IPS-20b (cell line): ENCODE data around the gene GDPGP1.
"Not testable (repeated sequence)": the region's sequence is repeated elsewhere in the genome, so short reads cannot be mapped to it uniquely, and the experiment has no call there.

Source experiments
- H3K27ac ChIP-seq: one replicate; pipeline ENCODE4 v1.5.1; 2013; ENCODE audit warnings: low read length
- H3K27me3 ChIP-seq: 2 replicates; pipeline ENCODE4 v1.6.1; 2013; ENCODE audit warnings: mild to moderate bottlenecking, low read length, inconsistent platforms; ENCODE audit not compliant: insufficient read depth
- H3K36me3 ChIP-seq: 2 replicates; pipeline ENCODE4 v1.6.1; 2013; ENCODE audit warnings: low read depth, mild to moderate bottlenecking, inconsistent platforms, low read length, moderate library complexity; ENCODE audit not compliant: insufficient read depth
- H3K4me1 ChIP-seq: 2 replicates; pipeline ENCODE4 v1.6.1; 2013; ENCODE audit warnings: mild to moderate bottlenecking, control low read depth, inconsistent platforms, low read length, moderate library complexity; ENCODE audit not compliant: insufficient read depth
- H3K4me3 ChIP-seq: 2 replicates; pipeline ENCODE4 v1.5.1; 2013; ENCODE audit warnings: mild to moderate bottlenecking, low read length, inconsistent platforms
- H3K9ac ChIP-seq: 2 replicates; pipeline ENCODE4 v1.6.1; 2013; ENCODE audit warnings: low read depth, mild to moderate bottlenecking, inconsistent platforms, low read length, moderate library complexity
- H3K9me3 ChIP-seq: 2 replicates; pipeline ENCODE4 v1.6.1; 2013; ENCODE audit warnings: mild to moderate bottlenecking, low read depth, low read length, inconsistent platforms; ENCODE audit not compliant: insufficient read depth

GDPGP1 gene

DNA sequence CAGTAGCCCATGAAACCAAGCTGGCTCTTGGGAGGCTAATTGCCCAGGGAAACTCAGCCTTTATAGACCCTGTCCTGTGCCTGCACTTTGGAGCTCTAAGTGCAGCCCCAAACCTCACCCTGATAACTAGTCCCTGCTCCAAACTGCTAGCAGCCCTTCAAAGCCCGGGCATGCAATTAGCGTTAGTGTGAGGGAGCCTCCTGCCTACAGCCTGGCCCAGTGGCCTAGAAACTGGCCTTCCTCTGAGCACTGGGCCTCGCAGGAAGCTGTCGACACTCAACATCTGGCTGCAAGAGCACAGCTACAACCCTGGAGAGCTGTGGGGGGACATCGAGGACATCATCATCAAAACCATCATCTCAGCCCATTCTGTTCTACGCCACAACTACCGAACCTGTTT is 23.8 kb downstream of the GDPGP1 start:
- Histone ChIP-seq H3K4me3 (no peak overlapping the region), H3K27me3 (no peaks in the 10 kb centered on the region), H3K9me3 (no peaks in the 10 kb centered on the region), H3K27ac (no peak overlapping the region), H3K9ac (no peak overlapping the region), H3K36me3 (no peaks in the 10 kb centered on the region), H3K4me1 (no peaks in the 10 kb centered on the region; the same call in 1 of the 2 replicates)

DNA sequence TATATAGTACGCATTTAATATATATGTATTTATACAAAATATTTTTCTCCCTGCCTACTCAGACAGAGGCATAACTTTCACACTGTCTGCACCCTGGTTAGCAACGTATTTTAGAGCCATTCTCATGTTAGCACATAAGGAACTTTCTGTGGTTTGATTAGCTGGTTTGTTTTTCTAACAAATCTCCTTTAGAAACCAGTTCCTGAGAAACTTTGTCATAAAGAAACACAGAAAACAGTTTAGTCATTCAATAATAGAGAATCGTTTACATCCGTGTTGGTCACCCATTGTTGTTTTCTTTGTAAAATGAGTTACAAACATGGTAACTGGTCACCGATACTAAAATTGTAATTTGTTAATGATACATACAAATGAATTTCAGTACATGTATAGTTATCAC is 25.5 kb downstream of the GDPGP1 start:
- no peaks in the 10 kb centered on the region for H3K36me3 ChIP-seq

DNA sequence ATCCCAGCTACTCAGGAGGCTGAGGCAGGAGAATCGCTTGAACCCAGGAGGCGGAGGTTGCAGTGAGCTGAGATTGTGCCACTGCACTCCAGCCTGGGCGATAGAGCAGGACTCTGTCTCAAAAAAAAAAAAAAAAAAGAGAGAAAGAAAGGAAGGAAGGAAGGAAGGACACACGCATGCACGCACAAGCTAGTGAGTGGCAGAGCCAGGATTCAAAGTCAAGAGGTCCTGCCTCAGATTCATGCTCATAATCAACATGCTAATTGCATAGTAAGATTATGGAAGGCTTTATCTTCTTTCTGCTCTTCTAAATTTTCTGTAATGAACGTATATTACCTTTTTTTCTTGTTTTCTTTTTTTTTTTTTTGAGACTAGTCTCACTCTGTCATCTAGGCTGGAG is 26.7 kb downstream of the GDPGP1 start:
- H3K9me3 ChIP-seq, H3K4me1 ChIP-seq, H3K9ac ChIP-seq, H3K36me3 ChIP-seq, H3K27me3 ChIP-seq, H3K4me3 ChIP-seq, H3K27ac ChIP-seq: not testable (repeated sequence)

More for the DNA sequence above, 25.5 kb downstream of the GDPGP1 start:
- Histone ChIP-seq H3K9ac (no peak overlapping the region), H3K4me1 (peaks cover 2% of the 10 kb centered on the region), H3K4me3 (no peak overlapping the region), H3K9me3 (no peaks in the 10 kb centered on the region), H3K27me3 (no peaks in the 10 kb centered on the region), H3K27ac (no peak overlapping the region)

DNA sequence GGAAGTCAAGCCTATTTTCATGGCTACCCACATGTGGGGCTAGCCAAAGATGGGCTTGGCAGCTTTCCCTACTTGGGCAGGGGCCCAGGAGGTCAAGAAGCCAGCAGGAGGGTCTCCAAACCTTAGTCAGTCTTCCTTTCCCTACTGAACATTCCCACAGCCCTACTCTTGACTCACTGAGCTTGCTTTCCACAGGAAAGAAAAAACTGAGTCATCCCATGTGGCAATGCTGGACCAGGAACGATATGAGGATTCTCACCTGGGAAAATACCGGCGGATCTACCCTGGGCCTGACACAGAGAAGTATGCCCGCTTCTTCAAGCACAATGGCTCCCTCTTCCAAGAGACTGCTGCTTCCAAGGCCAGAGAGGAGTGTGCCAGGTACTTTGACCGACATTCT is 27.8 kb downstream of the GDPGP1 start:
- Histone ChIP-seq H3K36me3 (0 out of 2 replicates have a peak, but pooled peaks cover 2% of the 10 kb centered on the region), H3K9ac (no peak overlapping the region), H3K27me3 (no peaks in the 10 kb centered on the region), H3K4me3 (no peak overlapping the region), H3K27ac (no peak overlapping the region), H3K4me1 (peaks cover 7% of the 10 kb centered on the region), H3K9me3 (no peaks in the 10 kb centered on the region)

DNA sequence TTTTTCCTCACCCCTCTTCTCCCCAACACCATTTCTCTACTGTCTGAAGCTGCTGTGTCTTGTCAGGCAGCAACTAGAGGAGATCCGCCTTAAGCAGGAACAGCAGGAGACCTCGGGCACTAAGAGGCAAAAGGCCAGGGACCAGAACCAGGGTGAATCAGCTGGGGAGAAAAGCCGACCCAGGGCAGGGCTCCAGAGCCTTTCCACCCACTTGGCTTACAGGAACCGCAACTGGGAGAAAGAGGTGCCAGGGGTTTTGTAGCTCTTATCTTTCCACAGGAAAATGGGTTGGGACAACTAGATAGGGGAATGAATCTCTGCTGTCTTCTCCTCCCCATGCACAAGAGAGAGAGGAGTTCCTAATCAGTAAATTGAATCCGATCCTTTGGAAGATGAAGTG is 28.4 kb downstream of the GDPGP1 start:
- H3K4me1 ChIP-seq = peaks cover 7% of the 10 kb centered on the region
- no peak overlapping the region for H3K27ac ChIP-seq
- no peak overlapping the region for H3K4me3 ChIP-seq
- no peaks in the 10 kb centered on the region for H3K9me3 ChIP-seq
- H3K36me3 ChIP-seq = peaks cover 8% of the 10 kb centered on the region
- no peak overlapping the region for H3K9ac ChIP-seq
- H3K27me3 ChIP-seq = no peaks in the 10 kb centered on the region

DNA sequence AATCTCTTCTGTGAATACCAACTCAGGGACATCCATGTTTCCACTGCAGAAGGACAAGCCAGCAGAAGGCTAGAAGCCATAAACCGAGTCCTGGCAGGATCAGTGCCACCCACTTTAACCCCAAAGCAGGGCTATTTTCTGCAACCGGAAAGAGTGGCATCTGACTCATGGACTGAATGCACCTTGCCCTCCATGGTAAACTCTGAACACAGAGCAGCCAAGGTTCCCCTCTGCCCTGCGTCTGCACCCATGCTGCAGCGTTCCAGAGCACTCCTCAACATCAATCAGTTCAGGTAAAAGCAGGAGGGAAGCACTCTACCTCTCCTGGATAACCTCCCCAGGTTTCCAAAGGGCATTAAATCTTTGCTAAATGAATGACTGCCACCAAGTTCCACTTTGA is 30.7 kb downstream of the GDPGP1 start:
- Histone ChIP-seq H3K36me3 (peaks cover 24% of the 10 kb centered on the region), H3K4me1 (peaks cover 10% of the 10 kb centered on the region), H3K4me3 (peak overlapping the region; percentile 100), H3K9ac (peak overlapping the region; percentile 99), H3K9me3 (no peaks in the 10 kb centered on the region), H3K27me3 (no peaks in the 10 kb centered on the region), H3K27ac (peak overlapping the region; percentile 99)

DNA sequence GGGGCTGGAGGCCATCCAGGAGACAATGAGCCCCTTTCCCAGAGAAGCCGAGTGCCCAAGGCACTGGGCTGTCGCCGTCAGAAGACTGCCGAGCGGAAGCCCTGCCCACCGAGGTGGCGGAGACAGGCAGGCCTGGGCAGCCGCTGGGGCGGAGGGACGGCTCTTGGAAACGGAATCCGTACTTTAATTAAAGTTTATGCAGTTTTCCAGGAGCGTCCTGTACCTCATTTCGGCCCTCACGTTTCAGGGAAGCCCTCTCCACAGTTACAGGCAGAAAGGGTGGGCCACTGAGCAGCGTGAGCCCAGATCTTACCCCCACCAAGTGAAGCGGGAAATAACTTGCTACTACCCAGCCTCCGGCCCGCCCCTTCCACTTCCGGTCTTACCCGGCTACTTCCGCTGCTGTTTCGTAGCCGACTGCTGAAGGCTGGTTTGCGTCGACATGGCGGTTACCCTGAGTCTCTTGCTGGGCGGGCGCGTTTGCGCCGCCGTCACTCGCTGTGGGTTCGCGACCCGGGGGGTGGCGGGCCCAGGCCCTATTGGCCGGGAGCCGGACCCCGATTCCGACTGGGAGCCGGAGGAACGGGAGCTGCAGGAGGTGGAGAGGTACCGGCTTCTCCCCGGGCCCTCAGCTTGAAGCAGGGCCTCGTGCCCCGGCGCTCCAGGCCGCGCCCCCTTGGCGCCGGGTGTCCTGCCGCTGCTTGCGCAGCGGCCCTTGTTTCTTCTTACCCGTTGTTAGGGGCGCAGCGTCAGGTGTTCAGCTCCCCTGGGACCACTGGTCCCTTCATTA is 31.5 kb downstream of the GDPGP1 start, which contains the start of gene NGRN:
Gene NGRN, plus strand, starts transcription at position 402 of the 790 bp plus-strand sequence. Its CDS starts 41 bp downstream, at position 443.
- peaks cover 32% of the 10 kb centered on the region for H3K36me3 ChIP-seq
- H3K27ac ChIP-seq = peak within 1 kb of the TSS; percentile 99
- H3K27me3 ChIP-seq = no peaks in the 10 kb centered on the region
- peaks cover 10% of the 10 kb centered on the region for H3K4me1 ChIP-seq
- H3K4me3 ChIP-seq = peak within 1 kb of the TSS; percentile 100
- H3K9me3 ChIP-seq = no peaks in the 10 kb centered on the region
- H3K9ac ChIP-seq = peak within 1 kb of the TSS; percentile 99

DNA sequence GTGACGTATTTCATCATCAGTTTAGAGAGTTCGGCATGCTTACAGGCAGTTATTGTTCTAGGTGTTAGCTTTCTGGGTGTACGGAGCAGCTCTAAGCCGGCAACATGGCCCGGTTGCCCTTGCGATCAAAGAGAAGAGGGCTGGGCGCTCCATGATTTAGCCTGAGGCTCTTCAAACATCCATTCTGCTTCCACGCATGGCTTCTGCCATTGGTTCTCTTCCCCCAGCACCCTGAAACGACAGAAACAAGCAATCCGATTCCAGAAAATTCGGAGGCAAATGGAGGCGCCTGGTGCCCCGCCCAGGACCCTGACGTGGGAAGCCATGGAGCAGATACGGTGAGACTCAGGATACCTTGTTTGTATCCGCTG is 32.0 kb downstream of the GDPGP1 start:
- H3K4me3 ChIP-seq = peak overlapping the region; percentile 100
- H3K4me1 ChIP-seq = peaks cover 10% of the 10 kb centered on the region
- H3K27ac ChIP-seq = peak overlapping the region; percentile 99
- no peaks in the 10 kb centered on the region for H3K9me3 ChIP-seq
- H3K27me3 ChIP-seq = no peaks in the 10 kb centered on the region
- H3K9ac ChIP-seq = peak overlapping the region; percentile 99
- H3K36me3 ChIP-seq = peaks cover 38% of the 10 kb centered on the region

DNA sequence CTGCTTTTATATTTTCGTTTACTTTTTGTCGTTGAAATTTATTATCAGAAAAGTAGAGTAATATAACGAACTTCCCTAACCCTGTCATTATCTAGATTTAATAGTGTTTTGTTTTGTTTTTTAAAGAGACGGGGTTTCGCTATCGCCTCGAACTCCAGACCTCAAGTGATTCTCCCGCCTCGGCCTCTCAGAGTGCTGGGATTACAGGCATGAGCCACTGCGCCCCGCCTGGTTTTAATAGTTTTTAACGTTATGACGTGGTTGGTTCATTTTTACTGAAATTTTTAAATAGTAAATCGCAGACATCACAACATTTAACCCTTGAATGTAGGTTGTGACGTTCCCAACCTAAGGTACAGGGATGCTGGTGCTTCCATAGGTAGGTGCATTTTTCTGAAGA is 32.5 kb downstream of the GDPGP1 start:
- Histone ChIP-seq H3K27ac (peak overlapping the region; percentile 99), H3K27me3 (no peaks in the 10 kb centered on the region), H3K36me3 (peaks cover 42% of the 10 kb centered on the region), H3K4me3 (peak overlapping the region; percentile 100), H3K4me1 (peaks cover 10% of the 10 kb centered on the region), H3K9ac (peak overlapping the region; percentile 99), H3K9me3 (no peaks in the 10 kb centered on the region)

DNA sequence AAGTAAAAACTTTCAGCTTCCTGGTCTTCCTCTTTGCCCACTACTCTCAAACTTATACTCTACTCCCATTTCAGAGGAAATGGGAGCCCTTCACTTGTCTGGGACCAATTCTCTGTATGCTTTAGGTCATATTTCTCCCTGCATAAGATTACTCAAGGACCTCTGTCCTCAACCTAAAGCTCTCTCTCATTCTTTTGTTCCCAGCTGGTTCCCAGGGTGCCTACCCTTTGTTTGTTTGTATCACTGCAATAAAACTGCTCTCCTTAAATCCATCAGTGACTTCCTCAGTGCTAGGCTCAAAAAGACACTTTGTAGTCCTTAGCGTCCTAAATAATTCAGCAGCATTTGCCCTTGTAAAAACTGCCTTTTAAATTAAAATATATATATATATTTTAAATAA is 34.4 kb downstream of the GDPGP1 start:
- Histone ChIP-seq H3K4me3 (peak overlapping the region; percentile 100), H3K36me3 (peaks cover 62% of the 10 kb centered on the region)

DNA sequence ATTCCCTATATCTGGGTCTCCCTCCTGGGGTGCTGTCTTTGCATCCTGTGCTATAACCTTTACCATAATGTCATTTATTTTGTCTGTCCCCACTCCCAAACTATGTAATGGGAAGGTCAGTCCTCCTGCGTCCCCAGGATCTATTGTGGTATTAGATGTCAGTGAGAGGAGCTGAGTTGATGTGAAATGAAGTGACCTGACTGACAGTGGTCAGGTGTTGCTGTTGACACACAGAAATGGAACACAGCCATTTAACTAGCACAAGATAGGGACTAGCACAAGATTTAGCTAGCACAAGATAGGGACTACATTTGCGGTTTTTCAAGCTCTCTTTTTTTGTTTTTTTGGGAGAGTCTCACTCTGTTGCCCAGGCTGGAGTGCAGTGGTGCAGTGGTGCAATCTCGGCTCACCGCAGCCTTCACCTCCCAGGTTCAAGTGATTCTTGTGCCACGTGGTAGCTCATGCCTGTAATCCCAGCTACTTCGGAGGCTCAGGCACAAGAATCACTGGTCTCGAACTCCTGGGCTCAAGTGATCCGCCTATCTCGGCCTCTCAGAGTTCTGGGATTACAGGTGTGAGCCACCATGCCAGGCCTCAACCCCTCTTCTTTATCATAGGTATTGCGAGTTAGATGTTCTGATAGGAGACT is 36.6 kb downstream of the GDPGP1 start:
- Histone ChIP-seq H3K36me3 (peaks cover 67% of the 10 kb centered on the region), H3K9ac (no peak overlapping the region), H3K4me1 (peaks cover 4% of the 10 kb centered on the region; the same call in 1 of the 2 replicates), H3K27me3 (no peaks in the 10 kb centered on the region), H3K9me3 (no peaks in the 10 kb centered on the region), H3K4me3 (no peak overlapping the region), H3K27ac (no peak overlapping the region)

More for the DNA sequence above, 34.4 kb downstream of the GDPGP1 start:
- Histone ChIP-seq H3K27ac (no peak overlapping the region), H3K27me3 (no peaks in the 10 kb centered on the region), H3K9me3 (no peaks in the 10 kb centered on the region), H3K4me1 (peaks cover 10% of the 10 kb centered on the region), H3K9ac (peak overlapping the region; percentile 29; the same call in 1 of the 2 replicates)
